Middle frontal gyrus (tissue), 1 donor: ENCODE measurements around the gene RBM17.
"Not testable (repeated sequence)": the region's sequence is repeated elsewhere in the genome, so short reads cannot be mapped to it uniquely, and the experiment has no call there.

Experiments
- DNase-seq: peaks from one replicate; pipeline ENCODE4 v3.0.0-alpha.2; 2015; ENCODE audit warnings: low spot score; ENCODE audit errors: extremely low spot score

RBM17 gene

GRCh38 chr10:6108631-6109443 is 20.0 kb downstream of the RBM17 start:
- no peak for DNase-seq

- no peak for DNase-seq
Observed at GRCh38 chr10:6109444-6109775, 20.6 kb downstream of the RBM17 start.

GRCh38 chr10:6110136-6110535 is 21.3 kb downstream of the RBM17 start:
- DNase-seq = no peak

- no peak for DNase-seq
Observed at GRCh38 chr10:6112893-6113292, 24.1 kb downstream of the RBM17 start.

- no peak for DNase-seq
Observed at GRCh38 chr10:6114299-6114698, 25.5 kb downstream of the RBM17 start.

- DNase-seq = no peak
Observed at GRCh38 chr10:6114805-6115341, 26.0 kb downstream of the RBM17 start.

GRCh38 chr10:6115411-6115810 is 26.6 kb downstream of the RBM17 start:
- no peak for DNase-seq

- DNase-seq = no peak
Observed at GRCh38 chr10:6115824-6116350, 27.1 kb downstream of the RBM17 start.

GRCh38 chr10:6116806-6117205 is 28.0 kb downstream of the RBM17 start:
- no peak for DNase-seq

GRCh38 chr10:6117711-6118110 is 28.9 kb downstream of the RBM17 start:
- DNase-seq = no peak

GRCh38 chr10:6119423-6119822 is 30.6 kb downstream of the RBM17 start:
- DNase-seq = no peak

GRCh38 chr10:6119962-6120361 is 31.1 kb downstream of the RBM17 start:
- no peak for DNase-seq

- no peak for DNase-seq
Observed at GRCh38 chr10:6120691-6121090, 31.9 kb downstream of the RBM17 start.

- no peak for DNase-seq
Observed at GRCh38 chr10:6121146-6121545, 32.3 kb downstream of the RBM17 start.

GRCh38 chr10:6123532-6123931 is 34.7 kb downstream of the RBM17 start:
- DNase-seq = no peak

GRCh38 chr10:6124666-6125065 is 35.8 kb downstream of the RBM17 start:
- DNase-seq = no peak

- DNase-seq = not testable (repeated sequence)
Observed at GRCh38 chr10:6127461-6127860, 38.6 kb downstream of the RBM17 start.

- DNase-seq = no peak
Observed at GRCh38 chr10:6128087-6128486, 39.3 kb downstream of the RBM17 start.

- DNase-seq = no peak
Observed at GRCh38 chr10:6128591-6129251, 39.9 kb downstream of the RBM17 start.

- no peak for DNase-seq
Observed at GRCh38 chr10:6130848-6131470, 42.1 kb downstream of the RBM17 start.

GRCh38 chr10:6133331-6134098 is 44.7 kb downstream of the RBM17 start:
- no peak for DNase-seq
